ENCODE results near the gene GIGYF1. TPM values are rescaled to one million over a fixed set of nuclear protein-coding genes. Genes with fewer than 3 reads are reported as not detected.

Gene GIGYF1
- total and polyA plus RNA-seq, 2 donors (not counting 3 experiments of a cell fraction or from before 2014, with no cell fraction given): 13.6 to 46.3 TPM

DNA sequence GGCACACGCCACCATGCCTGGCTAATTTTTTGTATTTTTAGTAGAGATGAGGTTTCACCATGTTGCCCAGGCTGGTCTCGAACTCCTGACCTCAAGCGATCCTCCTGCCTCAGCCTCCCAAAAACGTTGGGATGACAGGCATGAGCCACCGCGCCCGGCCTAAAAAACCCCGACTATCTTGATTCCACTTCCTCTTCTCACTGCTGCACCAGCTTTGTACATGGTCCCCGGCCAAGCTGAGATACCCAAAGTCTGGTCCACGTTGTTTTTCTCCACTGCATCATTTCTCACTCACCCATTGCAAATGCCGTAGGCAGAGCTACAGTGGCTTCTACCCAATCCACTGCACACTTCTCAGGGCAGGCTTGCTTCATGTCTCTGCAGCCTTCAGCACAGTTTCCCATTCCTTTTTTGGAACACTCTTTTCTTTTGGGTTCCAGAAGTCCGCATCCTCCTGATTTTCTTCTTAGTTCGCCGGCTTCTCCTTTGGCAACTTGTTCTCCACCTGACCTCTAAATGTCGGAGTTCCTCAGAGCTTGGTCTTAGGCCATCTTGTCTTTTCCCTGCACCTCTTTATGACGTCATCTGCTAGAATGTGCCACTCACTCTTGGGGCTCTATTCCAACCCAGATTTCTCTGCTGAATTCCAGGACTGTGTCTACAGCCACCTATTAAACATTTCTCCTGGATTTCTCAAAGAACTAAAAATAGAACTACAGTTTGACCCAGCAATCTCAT is 26.6 kb downstream of the GIGYF1 start:
- Histone ChIP-seq H2AFZ (ENCODE audit: low read depth, low read length) (no peak overlapping the region), H3K27ac (ENCODE audit: insufficient read depth, low read depth, low read length) (no peak overlapping the region), H3K36me3 (ENCODE audit: control insufficient read depth in 2 of 2, extremely low read depth in 1 of 2, insufficient read depth in 2 of 2, low read length in 2 of 2) (no peaks in the 10 kb centered on the region), H3K4me3 (replicated peaks in 1 of 3; ENCODE audit: insufficient read depth in 1 of 3, low read depth in 1 of 3, low read length in 3 of 3) (no peak overlapping the region), H3K9ac (replicated peaks; ENCODE audit: extremely low read depth, insufficient read depth, low read length) (no peak overlapping the region), H3K9me3 (replicated peaks; ENCODE audit: control insufficient read depth, insufficient read depth, low read length) (no peaks in the 10 kb centered on the region), H3K4me2 (ENCODE audit: insufficient read depth, low read length) (no peak overlapping the region), H3K27me3 (ENCODE audit: control insufficient read depth in 2 of 2, insufficient read depth in 2 of 2, low read length in 2 of 2) (peaks cover 4 to 5% of the 10 kb centered on the region in 2 experiments), H3K79me2 (ENCODE audit: control insufficient read depth, insufficient read depth, low read length) (no peaks in the 10 kb centered on the region), H3K4me1 (ENCODE audit: control insufficient read depth, extremely low read depth, insufficient read depth, low read length) (no peaks in the 10 kb centered on the region), H4K20me1 (replicated peaks; ENCODE audit: control insufficient read depth, extremely low read depth, insufficient read depth, low read length) (no peaks in the 10 kb centered on the region), H3K9me1 (replicated peaks; ENCODE audit: control insufficient read depth, extremely low read depth, insufficient read depth, low read length) (no peaks in the 10 kb centered on the region)
- CTCF ChIA-PET: interaction anchor here (0.7 to 1.1 kb wide), 2 partner anchors 38 to 79 kb away, joined by 3 read pairs; partner anchors contain the start of gene POP7
- POLR2A ChIA-PET: no interaction called here
- intact Hi-C loops (cut with micrococcal nuclease) (no loop called here), dilution Hi-C loops (cut with MboI; ENCODE audit: extremely low pct_ligation_motif_present, low sequenced_read_pairs) (no loop called here)
- TF ChIP-seq MYC (IDR thresholded peaks at IDR 0.05; ENCODE audit: low read depth, low read length) (no peak), JUN (IDR thresholded peaks at IDR 0.05; ENCODE audit: borderline replicate concordance, insufficient read depth, insufficient read length, low read depth) (no peak), GATA2 (IDR thresholded peaks at IDR 0.05; ENCODE audit: insufficient read depth, insufficient read length, low read depth, low read length) (no peak), POLR2A (IDR thresholded peaks at IDR 0.05; ENCODE audit: low read depth, low read length) (no peak), FOS (IDR thresholded peaks at IDR 0.05; ENCODE audit: borderline replicate concordance, insufficient read depth, low read length) (no peak), POLR2AphosphoS5 (IDR thresholded peaks at IDR 0.05; ENCODE audit: insufficient read depth, low read depth, low read length) (no peak), EZH2 (IDR thresholded peaks at IDR 0.05; ENCODE audit: borderline replicate concordance, low read depth, low read length, severe bottlenecking) (no peak)
- TF ChIP-seq, protein P1, sequence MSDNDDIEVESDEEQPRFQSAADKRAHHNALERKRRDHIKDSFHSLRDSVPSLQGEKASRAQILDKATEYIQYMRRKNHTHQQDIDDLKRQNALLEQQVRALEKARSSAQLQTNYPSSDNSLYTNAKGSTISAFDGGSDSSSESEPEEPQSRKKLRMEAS (IDR thresholded peaks at IDR 0.05; ENCODE audit: insufficient read depth, insufficient read length): no peak
- TF ChIP-seq, protein P2, sequence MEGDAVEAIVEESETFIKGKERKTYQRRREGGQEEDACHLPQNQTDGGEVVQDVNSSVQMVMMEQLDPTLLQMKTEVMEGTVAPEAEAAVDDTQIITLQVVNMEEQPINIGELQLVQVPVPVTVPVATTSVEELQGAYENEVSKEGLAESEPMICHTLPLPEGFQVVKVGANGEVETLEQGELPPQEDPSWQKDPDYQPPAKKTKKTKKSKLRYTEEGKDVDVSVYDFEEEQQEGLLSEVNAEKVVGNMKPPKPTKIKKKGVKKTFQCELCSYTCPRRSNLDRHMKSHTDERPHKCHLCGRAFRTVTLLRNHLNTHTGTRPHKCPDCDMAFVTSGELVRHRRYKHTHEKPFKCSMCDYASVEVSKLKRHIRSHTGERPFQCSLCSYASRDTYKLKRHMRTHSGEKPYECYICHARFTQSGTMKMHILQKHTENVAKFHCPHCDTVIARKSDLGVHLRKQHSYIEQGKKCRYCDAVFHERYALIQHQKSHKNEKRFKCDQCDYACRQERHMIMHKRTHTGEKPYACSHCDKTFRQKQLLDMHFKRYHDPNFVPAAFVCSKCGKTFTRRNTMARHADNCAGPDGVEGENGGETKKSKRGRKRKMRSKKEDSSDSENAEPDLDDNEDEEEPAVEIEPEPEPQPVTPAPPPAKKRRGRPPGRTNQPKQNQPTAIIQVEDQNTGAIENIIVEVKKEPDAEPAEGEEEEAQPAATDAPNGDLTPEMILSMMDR (IDR thresholded peaks at IDR 0.05; ENCODE audit: extremely low read depth in 1 of 2, insufficient read depth in 1 of 2, low read depth in 1 of 2, low read length in 2 of 2): no peak
- no peak for FAIRE-seq
- BruUV-seq (replicated peaks): no TSS peak
- DNase-seq (ENCODE audit: low read depth, low spot score): no peak

Data from endothelial cell of umbilical vein (primary cell).